Astrocyte (in vitro differentiated cells and primary cell): ENCODE data around the gene EFNA5.

Source experiments
- EZH2 ChIP-seq: IDR thresholded peaks from 2 replicates; pipeline ENCODE4 v1.6.1; 2012; ENCODE audit warnings: mild to moderate bottlenecking, low read length, inconsistent platforms; ENCODE audit not compliant: insufficient read depth
- TF ChIP-seq, protein P1 (sequence below): IDR thresholded peaks from 2 replicates; pipeline ENCODE4 v1.5.1; 2011; ENCODE audit warnings: low read depth, mild to moderate bottlenecking, inconsistent platforms, low read length, moderate library complexity; ENCODE audit not compliant: insufficient read depth

DNA sequence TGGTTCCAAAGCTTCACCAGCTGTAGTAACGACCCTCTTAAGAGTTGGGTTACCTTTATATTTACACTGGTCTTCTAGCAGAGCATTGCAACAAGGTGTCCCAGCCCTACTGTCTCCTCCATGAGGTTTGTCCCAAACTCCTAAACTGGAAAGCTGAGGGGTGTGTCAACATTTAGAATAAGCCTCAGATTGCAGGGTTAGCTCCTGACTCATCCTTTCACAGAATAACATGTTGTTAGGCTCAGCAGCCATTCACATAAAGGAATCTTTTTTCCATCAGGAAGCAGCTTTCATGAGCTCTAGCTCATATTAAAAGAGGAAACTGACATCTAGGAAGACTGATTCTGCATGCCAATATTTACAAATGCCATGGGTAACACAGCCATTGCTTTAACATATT, 238.7 kb downstream of the EFNA5 start:
- TF ChIP-seq, protein P1, sequence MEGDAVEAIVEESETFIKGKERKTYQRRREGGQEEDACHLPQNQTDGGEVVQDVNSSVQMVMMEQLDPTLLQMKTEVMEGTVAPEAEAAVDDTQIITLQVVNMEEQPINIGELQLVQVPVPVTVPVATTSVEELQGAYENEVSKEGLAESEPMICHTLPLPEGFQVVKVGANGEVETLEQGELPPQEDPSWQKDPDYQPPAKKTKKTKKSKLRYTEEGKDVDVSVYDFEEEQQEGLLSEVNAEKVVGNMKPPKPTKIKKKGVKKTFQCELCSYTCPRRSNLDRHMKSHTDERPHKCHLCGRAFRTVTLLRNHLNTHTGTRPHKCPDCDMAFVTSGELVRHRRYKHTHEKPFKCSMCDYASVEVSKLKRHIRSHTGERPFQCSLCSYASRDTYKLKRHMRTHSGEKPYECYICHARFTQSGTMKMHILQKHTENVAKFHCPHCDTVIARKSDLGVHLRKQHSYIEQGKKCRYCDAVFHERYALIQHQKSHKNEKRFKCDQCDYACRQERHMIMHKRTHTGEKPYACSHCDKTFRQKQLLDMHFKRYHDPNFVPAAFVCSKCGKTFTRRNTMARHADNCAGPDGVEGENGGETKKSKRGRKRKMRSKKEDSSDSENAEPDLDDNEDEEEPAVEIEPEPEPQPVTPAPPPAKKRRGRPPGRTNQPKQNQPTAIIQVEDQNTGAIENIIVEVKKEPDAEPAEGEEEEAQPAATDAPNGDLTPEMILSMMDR, result no peak
- no peak for TF ChIP-seq EZH2
